ENCODE results near the gene HORMAD2. TPM values are rescaled to one million over a fixed set of nuclear protein-coding genes. Genes with fewer than 3 reads are reported as not detected.

The HORMAD2 gene
- total RNA-seq, 5 donors from 2014 or later (not counting 1 experiment from before 2014, with no cell fraction given), result not detected

Other genes starting within 250 kb of the HORMAD2 start
- gene ASCC2, start 242.2 kb upstream of the HORMAD2 start, total RNA-seq, result 10 to 100 TPM; 80.1 to 94.2 (median 85.7) TPM
- 10 to 100 TPM; 49.2 to 62.7 (median 57.1) TPM for gene MTMR3, start 197.3 kb upstream of the HORMAD2 start, total RNA-seq
- gene LIF, start 166.3 kb downstream of the HORMAD2 start, total RNA-seq, result 1 to 10 TPM in 3 of 5 donors, under 1 TPM in 2; 0.26 to 3.3 (median 1.4) TPM
- 10 to 100 TPM in 2 of 5 donors, 1 to 10 TPM in 3; 5.9 to 16.5 (median 7.4) TPM for gene OSM, start 186.4 kb downstream of the HORMAD2 start, total RNA-seq
- gene CASTOR1, start 209.0 kb downstream of the HORMAD2 start, total RNA-seq, result 10 to 100 TPM; 12.8 to 21.9 (median 16.1) TPM
- gene TBC1D10A, start 246.5 kb downstream of the HORMAD2 start, total RNA-seq, result 10 to 100 TPM; 56.2 to 84.3 (median 82.3) TPM

Measured in T-cell (primary cell).